ENCODE data around the gene UMODL1. TPM values are rescaled to one million over a fixed set of nuclear protein-coding genes. Genes with fewer than 3 reads are reported as not detected.

The UMODL1 gene
- total RNA-seq, 2 experiments from 2014 or later = not detected

- H3K4me1 Mint-ChIP-seq (ENCODE audit: low read depth) = no peaks in the 10 kb centered on the region
- CTCF ChIA-PET = no interaction called here
- DNase-seq (no peak), ATAC-seq (no peak)
- H3K27ac Mint-ChIP-seq = no peak overlapping the region
- no peak overlapping the region for H3K4me3 Mint-ChIP-seq
- no peaks in the 10 kb centered on the region for H3K9me3 Mint-ChIP-seq (ENCODE audit: insufficient read depth)
- no peaks in the 10 kb centered on the region for H3K36me3 Mint-ChIP-seq (ENCODE audit: low read depth)
- POLR2A ChIA-PET = interaction anchor here (0.6 kb wide), 1 partner anchor 613 kb away, joined by 3 read pairs; no protein-coding TSS in a partner anchor
- H3K27me3 Mint-ChIP-seq (ENCODE audit: low read depth) = no peaks in the 10 kb centered on the region
These were observed 30.5 kb upstream of the UMODL1 start for GRCh38 chr21:42040411-42041180.

GRCh38 chr21:42041246-42041645 is 29.9 kb upstream of the UMODL1 start:
- H3K4me1 Mint-ChIP-seq (ENCODE audit: low read depth) = no peaks in the 10 kb centered on the region
- no peak overlapping the region for H3K4me3 Mint-ChIP-seq
- POLR2A ChIA-PET = interaction anchor here (0.6 kb wide), 1 partner anchor 108 kb away, joined by 5 read pairs; no protein-coding TSS in a partner anchor
- H3K27me3 Mint-ChIP-seq (ENCODE audit: low read depth) = no peaks in the 10 kb centered on the region
- no peak overlapping the region for H3K27ac Mint-ChIP-seq
- CTCF ChIA-PET = no interaction called here
- no peak for ATAC-seq
- DNase-seq = no peak
- no peaks in the 10 kb centered on the region for H3K36me3 Mint-ChIP-seq (ENCODE audit: low read depth)
- H3K9me3 Mint-ChIP-seq (ENCODE audit: insufficient read depth) = no peaks in the 10 kb centered on the region

GRCh38 chr21:42041711-42042110 is 29.4 kb upstream of the UMODL1 start:
- ATAC-seq = no peak
- no peak for DNase-seq
- CTCF ChIA-PET = no interaction called here
- POLR2A ChIA-PET = interaction anchor here (0.6 kb wide), 1 partner anchor 109 kb away, joined by 5 read pairs; no protein-coding TSS in a partner anchor
- Mint-ChIP-seq H3K4me3 (no peak overlapping the region), H3K4me1 (ENCODE audit: low read depth) (no peaks in the 10 kb centered on the region), H3K27me3 (ENCODE audit: low read depth) (no peaks in the 10 kb centered on the region), H3K9me3 (ENCODE audit: insufficient read depth) (no peaks in the 10 kb centered on the region), H3K36me3 (ENCODE audit: low read depth) (no peaks in the 10 kb centered on the region), H3K27ac (no peak overlapping the region)

- Mint-ChIP-seq H3K4me3 (no peak overlapping the region), H3K36me3 (ENCODE audit: low read depth) (no peaks in the 10 kb centered on the region), H3K4me1 (ENCODE audit: low read depth) (no peaks in the 10 kb centered on the region), H3K27me3 (ENCODE audit: low read depth) (no peaks in the 10 kb centered on the region), H3K9me3 (ENCODE audit: insufficient read depth) (no peaks in the 10 kb centered on the region), H3K27ac (no peak overlapping the region)
- no peak for ATAC-seq
- no peak for DNase-seq
- ChIA-PET POLR2A (interaction anchor here (0.6 kb wide), 1 partner anchor 36 kb away, joined by 6 read pairs; no protein-coding TSS in a partner anchor), CTCF (no interaction called here)
These were observed 28.5 kb upstream of the UMODL1 start for GRCh38 chr21:42042651-42043050.

GRCh38 chr21:42043201-42043895 is 27.8 kb upstream of the UMODL1 start:
- H3K4me1 Mint-ChIP-seq (ENCODE audit: low read depth) = no peaks in the 10 kb centered on the region
- DNase-seq = no peak
- ATAC-seq = no peak
- H3K36me3 Mint-ChIP-seq (ENCODE audit: low read depth) = no peaks in the 10 kb centered on the region
- H3K4me3 Mint-ChIP-seq = no peak overlapping the region
- POLR2A ChIA-PET = interaction anchor here (0.6 kb wide), 1 partner anchor 37 kb away, joined by 6 read pairs; no protein-coding TSS in a partner anchor
- no peaks in the 10 kb centered on the region for H3K9me3 Mint-ChIP-seq (ENCODE audit: insufficient read depth)
- CTCF ChIA-PET = interaction anchor here (1.0 kb wide), 1 partner anchor 32 kb away, joined by 3 read pairs; no protein-coding TSS in a partner anchor
- no peaks in the 10 kb centered on the region for H3K27me3 Mint-ChIP-seq (ENCODE audit: low read depth)
- no peak overlapping the region for H3K27ac Mint-ChIP-seq

GRCh38 chr21:42043961-42044360 is 27.2 kb upstream of the UMODL1 start:
- Mint-ChIP-seq H3K4me3 (no peak overlapping the region), H3K9me3 (ENCODE audit: insufficient read depth) (no peaks in the 10 kb centered on the region), H3K27me3 (ENCODE audit: low read depth) (no peaks in the 10 kb centered on the region), H3K4me1 (ENCODE audit: low read depth) (no peaks in the 10 kb centered on the region), H3K36me3 (ENCODE audit: low read depth) (no peaks in the 10 kb centered on the region), H3K27ac (no peak overlapping the region)
- ATAC-seq (no peak), DNase-seq (no peak)
- ChIA-PET CTCF (interaction anchor here (1.0 kb wide), 2 partner anchors 32 to 74 kb away, joined by 3 read pairs; no protein-coding TSS in a partner anchor), POLR2A (no interaction called here)

- POLR2A ChIA-PET = no interaction called here
These were observed 26.1 kb upstream of the UMODL1 start for GRCh38 chr21:42044871-42045495.

GRCh38 chr21:42047821-42048613 is 23.1 kb upstream of the UMODL1 start:
- CTCF ChIA-PET = no interaction called here
- Mint-ChIP-seq H3K4me3 (no peak overlapping the region), H3K4me1 (ENCODE audit: low read depth) (peaks cover 15% of the 10 kb centered on the region), H3K27ac (no peak overlapping the region), H3K27me3 (ENCODE audit: low read depth) (peaks cover 9% of the 10 kb centered on the region), H3K36me3 (ENCODE audit: low read depth) (no peaks in the 10 kb centered on the region), H3K9me3 (ENCODE audit: insufficient read depth) (no peaks in the 10 kb centered on the region)
- no peak for DNase-seq
- POLR2A ChIA-PET = no interaction called here
- no peak for ATAC-seq

More at GRCh38 chr21:42044871-42045495, 26.1 kb upstream of the UMODL1 start:
- no peak overlapping the region for H3K27ac Mint-ChIP-seq
- CTCF ChIA-PET = interaction anchor here (1.0 kb wide), 1 partner anchor 73 kb away, joined by 3 read pairs; no protein-coding TSS in a partner anchor
- DNase-seq (no peak), ATAC-seq (no peak)
- H3K27me3 Mint-ChIP-seq (ENCODE audit: low read depth) = no peaks in the 10 kb centered on the region
- H3K4me1 Mint-ChIP-seq (ENCODE audit: low read depth) = no peaks in the 10 kb centered on the region
- no peaks in the 10 kb centered on the region for H3K36me3 Mint-ChIP-seq (ENCODE audit: low read depth)
- H3K9me3 Mint-ChIP-seq (ENCODE audit: insufficient read depth) = no peaks in the 10 kb centered on the region
- no peak overlapping the region for H3K4me3 Mint-ChIP-seq

GRCh38 chr21:42048870-42049577 is 22.1 kb upstream of the UMODL1 start:
- no peak overlapping the region for H3K4me3 Mint-ChIP-seq
- no peaks in the 10 kb centered on the region for H3K9me3 Mint-ChIP-seq (ENCODE audit: insufficient read depth)
- DNase-seq (no peak), ATAC-seq (no peak)
- H3K4me1 Mint-ChIP-seq (ENCODE audit: low read depth) = peaks cover 15% of the 10 kb centered on the region
- no peak overlapping the region for H3K27ac Mint-ChIP-seq
- CTCF ChIA-PET = interaction anchor here (1.8 kb wide), 1 partner anchor 58 kb away, joined by 7 read pairs; no protein-coding TSS in a partner anchor
- peaks cover 14% of the 10 kb centered on the region for H3K27me3 Mint-ChIP-seq (ENCODE audit: low read depth)
- no peaks in the 10 kb centered on the region for H3K36me3 Mint-ChIP-seq (ENCODE audit: low read depth)
- POLR2A ChIA-PET = no interaction called here

GRCh38 chr21:42049578-42050430 is 21.3 kb upstream of the UMODL1 start:
- no peak for ATAC-seq
- CTCF ChIA-PET = interaction anchor here (1.8 kb wide), 1 partner anchor 58 kb away, joined by 7 read pairs; no protein-coding TSS in a partner anchor

More at GRCh38 chr21:42049578-42050430, 21.3 kb upstream of the UMODL1 start:
- no peak for DNase-seq
- Mint-ChIP-seq H3K4me1 (ENCODE audit: low read depth) (peaks cover 15% of the 10 kb centered on the region), H3K9me3 (ENCODE audit: insufficient read depth) (no peaks in the 10 kb centered on the region), H3K27ac (peak overlapping the region; percentile 27), H3K4me3 (no peak overlapping the region), H3K36me3 (ENCODE audit: low read depth) (no peaks in the 10 kb centered on the region), H3K27me3 (ENCODE audit: low read depth) (peaks cover 14% of the 10 kb centered on the region)
- POLR2A ChIA-PET = no interaction called here
